ENCODE data around the gene GRPR. TPM values are rescaled to one million over a fixed set of nuclear protein-coding genes. Genes with fewer than 3 reads are reported as not detected.

The GRPR gene
- polyA plus RNA-seq, 1 of the 3 experiments (the other 2 are of a cell fraction): 1.2 TPM

DNA sequence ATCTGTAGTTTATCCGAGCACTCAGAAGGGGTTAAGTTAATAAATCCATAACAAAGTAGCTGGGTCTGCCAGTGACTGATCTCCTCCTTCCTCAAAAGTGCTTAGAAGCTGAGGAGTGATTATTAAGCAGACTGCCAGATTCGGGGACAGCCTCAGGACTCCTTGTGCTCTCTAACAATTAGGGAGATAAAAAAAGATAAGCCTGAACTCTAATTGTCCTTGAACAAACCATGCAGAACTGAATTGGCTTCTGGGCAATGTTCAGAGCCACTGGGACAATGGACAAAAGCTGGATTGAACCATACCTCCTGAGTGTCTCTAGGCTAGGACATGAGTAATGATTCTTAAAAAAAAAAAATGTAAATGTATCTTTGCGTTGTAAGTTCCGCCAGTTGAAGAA, 22.7 kb upstream of the GRPR start (continued):
- TF ChIP-seq CHD2 (IDR thresholded peaks at IDR 0.05; ENCODE audit: low read length, partially characterized antibody) (no peak), YY1 (IDR thresholded peaks at IDR 0.05; ENCODE audit: low read depth) (no peak)

DNA sequence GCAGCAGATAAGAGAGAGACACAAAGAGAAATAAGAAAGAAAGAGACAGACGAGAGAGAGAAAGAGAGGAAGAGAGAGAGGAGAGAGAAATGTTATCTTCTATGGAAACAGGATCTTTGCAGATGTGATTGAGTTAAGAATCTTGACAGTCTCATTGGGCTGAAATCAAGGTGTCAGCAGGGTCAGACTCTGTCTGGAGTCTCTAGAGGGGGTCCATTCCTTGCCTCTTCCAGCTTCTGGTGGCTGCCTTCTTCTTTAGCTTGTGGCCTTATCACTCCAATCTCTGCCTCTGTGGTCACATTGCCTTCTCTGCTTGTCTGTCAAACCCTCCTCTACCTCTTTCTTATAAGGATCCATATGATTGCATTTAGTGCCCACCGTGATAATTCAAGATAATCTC, 21.8 kb upstream of the GRPR start:
- Histone ChIP-seq H3K9me2 (no peaks in the 10 kb centered on the region), H3K27me3 (ENCODE audit: insufficient read depth) (no peaks in the 10 kb centered on the region; the same call in 1 of the 2 replicates), H3K4me2 (no peak overlapping the region), H3K9me3 (no peaks in the 10 kb centered on the region), H2AFZ (ENCODE audit: low read depth) (no peak overlapping the region), H3K79me2 (ENCODE audit: insufficient read depth) (no peaks in the 10 kb centered on the region), H3K36me3 (replicated peaks in 1 of 2; ENCODE audit: control insufficient read depth in 1 of 2, insufficient read depth in 2 of 2, low read length in 1 of 2) (no peaks in the 10 kb centered on the region), H3K4me1 (ENCODE audit: control insufficient read depth in 1 of 2, insufficient read depth in 2 of 2, low read depth in 1 of 2, low read length in 1 of 2) (peaks cover 0 to 2% of the 10 kb centered on the region in 2 experiments; a peak in 1 of 4 replicates), H3F3A (replicated peaks; ENCODE audit: insufficient read depth) (no peaks in the 10 kb centered on the region), H4K20me1 (ENCODE audit: insufficient read depth) (no peaks in the 10 kb centered on the region), H3K9ac (no peak overlapping the region), H3K4me3 (ENCODE audit: low read depth in 2 of 2, low read length in 1 of 2) (no peak overlapping the region), H3K27ac (ENCODE audit: low read depth in 2 of 2, low read length in 1 of 2) (no peak overlapping the region)
- ChIA-PET POLR2A (no interaction called here), CTCF (interaction anchor here (0.9 to 1.4 kb wide), 3 partner anchors 9 to 20 kb away, joined by 3 to 4 read pairs (median 3); no protein-coding TSS in a partner anchor)
- WGBS (ENCODE audit: low lambda C conversion rate): 34% methylated on average over 2 of the region's 2 CpGs
- TF ChIP-seq CHD2 (IDR thresholded peaks at IDR 0.05; ENCODE audit: low read length, partially characterized antibody): no peak
- no peak for TF ChIP-seq MEF2A (IDR thresholded peaks at IDR 0.05; ENCODE audit: borderline replicate concordance, low read depth)
- TF ChIP-seq RXRA (IDR thresholded peaks at IDR 0.05; ENCODE audit: borderline replicate concordance, low read depth): no peak
- TF ChIP-seq FOXM1 (IDR thresholded peaks at IDR 0.05; ENCODE audit: low read depth): no peak
- TF ChIP-seq RAD21 (IDR thresholded peaks at IDR 0.05; ENCODE audit: low read length): no peak
- no peak for TF ChIP-seq GATA2 (CRISPR knock-in tag; IDR thresholded peaks at IDR 0.05)
- no peak for TF ChIP-seq EP300 (IDR thresholded peaks at IDR 0.05; ENCODE audit: borderline replicate concordance in 1 of 2, low read depth in 1 of 2, low read length in 1 of 2)
- TF ChIP-seq NRF1 (IDR thresholded peaks at IDR 0.05; ENCODE audit: low read depth, low read length): no peak
- TF ChIP-seq RCOR1 (IDR thresholded peaks at IDR 0.05; ENCODE audit: low read length): no peak
- no peak for TF ChIP-seq YY1 (IDR thresholded peaks at IDR 0.05; ENCODE audit: low read depth)
- TF ChIP-seq, protein P1, sequence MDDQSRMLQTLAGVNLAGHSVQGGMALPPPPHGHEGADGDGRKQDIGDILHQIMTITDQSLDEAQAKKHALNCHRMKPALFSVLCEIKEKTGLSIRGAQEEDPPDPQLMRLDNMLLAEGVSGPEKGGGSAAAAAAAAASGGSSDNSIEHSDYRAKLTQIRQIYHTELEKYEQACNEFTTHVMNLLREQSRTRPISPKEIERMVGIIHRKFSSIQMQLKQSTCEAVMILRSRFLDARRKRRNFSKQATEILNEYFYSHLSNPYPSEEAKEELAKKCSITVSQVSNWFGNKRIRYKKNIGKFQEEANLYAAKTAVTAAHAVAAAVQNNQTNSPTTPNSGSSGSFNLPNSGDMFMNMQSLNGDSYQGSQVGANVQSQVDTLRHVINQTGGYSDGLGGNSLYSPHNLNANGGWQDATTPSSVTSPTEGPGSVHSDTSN (IDR thresholded peaks at IDR 0.05): no peak
- TF ChIP-seq TAF1 (IDR thresholded peaks at IDR 0.05; ENCODE audit: borderline replicate concordance, low read depth, low read length): no peak
- no peak for TF ChIP-seq USF2 (IDR thresholded peaks at IDR 0.05; ENCODE audit: borderline replicate concordance, low read depth, low read length)
- TF ChIP-seq, protein P2, sequence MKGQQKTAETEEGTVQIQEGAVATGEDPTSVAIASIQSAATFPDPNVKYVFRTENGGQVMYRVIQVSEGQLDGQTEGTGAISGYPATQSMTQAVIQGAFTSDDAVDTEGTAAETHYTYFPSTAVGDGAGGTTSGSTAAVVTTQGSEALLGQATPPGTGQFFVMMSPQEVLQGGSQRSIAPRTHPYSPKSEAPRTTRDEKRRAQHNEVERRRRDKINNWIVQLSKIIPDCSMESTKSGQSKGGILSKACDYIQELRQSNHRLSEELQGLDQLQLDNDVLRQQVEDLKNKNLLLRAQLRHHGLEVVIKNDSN (IDR thresholded peaks at IDR 0.05; ENCODE audit: borderline replicate concordance, low read depth): no peak
- DNase-seq: no peak
